HUES64 (cell line): ENCODE measurements around the gene THSD4.
"Not testable (repeated sequence)": the region's sequence is repeated elsewhere in the genome, so short reads cannot be mapped to it uniquely, and the experiment has no call there.

Source experiments
- H3K27ac ChIP-seq: 2 replicates; pipeline ENCODE4 v1.7.0; 2013; ENCODE audit warnings: low read depth, low read length, inconsistent platforms
- H3K27me3 ChIP-seq: 2 replicates; pipeline ENCODE4 v1.6.1; 2013; ENCODE audit warnings: mild to moderate bottlenecking, low read length; ENCODE audit not compliant: insufficient read depth
- H3K36me3 ChIP-seq: 2 replicates; pipeline ENCODE4 v1.6.1; 2013; ENCODE audit warnings: mild to moderate bottlenecking, low read length; ENCODE audit not compliant: insufficient read depth
- H3K4me1 ChIP-seq: 2 replicates; pipeline ENCODE4 v1.6.1; 2013; ENCODE audit warnings: mild to moderate bottlenecking, low read length, moderate library complexity; ENCODE audit not compliant: insufficient read depth
- H3K4me3 ChIP-seq: 2 replicates; pipeline ENCODE4 v1.5.1; 2013; ENCODE audit warnings: mild to moderate bottlenecking, low read length, moderate library complexity
- H3K9ac ChIP-seq: 2 replicates; pipeline ENCODE4 v1.6.1; 2013; ENCODE audit warnings: mild to moderate bottlenecking, low read depth, low read length
- H3K9me3 ChIP-seq: 2 replicates; pipeline ENCODE4 v1.6.1; 2013; ENCODE audit warnings: low read depth, low read length; ENCODE audit not compliant: insufficient read depth
- WGBS: fragments of 150-250, 120-280 bp; methylation state at CpG from one replicate; pipeline ENCODE4 v1.1.7; 2013; ENCODE audit warnings: missing lambda C conversion rate; 5-methylcytosine and 5-hydroxymethylcytosine counted together

The THSD4 gene

GRCh38 chr15:71195242-71195641 lies 80.0 kb downstream of the THSD4 start:
- H3K4me1 ChIP-seq, result no peaks in the 10 kb centered on the region
- no peaks in the 10 kb centered on the region for H3K9me3 ChIP-seq
- whole genome bisulfite sequencing, result 91% methylated on average over 1 of the region's 1 CpG
- H3K9ac ChIP-seq, result no peak overlapping the region
- H3K4me3 ChIP-seq, result no peak overlapping the region
- H3K27ac ChIP-seq, result no peak overlapping the region
- no peaks in the 10 kb centered on the region for H3K27me3 ChIP-seq
- no peaks in the 10 kb centered on the region for H3K36me3 ChIP-seq

- peaks cover 1% of the 10 kb centered on the region for H3K4me1 ChIP-seq
- no peaks in the 10 kb centered on the region for H3K27me3 ChIP-seq
- H3K9ac ChIP-seq, result no peak overlapping the region
- no peak overlapping the region for H3K4me3 ChIP-seq
- no peak overlapping the region for H3K27ac ChIP-seq
- WGBS, result 96% methylated on average over 3 of the region's 3 CpGs
- H3K9me3 ChIP-seq, result no peaks in the 10 kb centered on the region
- no peaks in the 10 kb centered on the region for H3K36me3 ChIP-seq
These were observed 82.3 kb downstream of the THSD4 start for GRCh38 chr15:71197620-71198019.

GRCh38 chr15:71198846-71199245 lies 83.6 kb downstream of the THSD4 start:
- no peaks in the 10 kb centered on the region for H3K36me3 ChIP-seq
- WGBS, result 90% methylated on average over 3 of the region's 3 CpGs
- no peak overlapping the region for H3K4me3 ChIP-seq
- H3K27me3 ChIP-seq, result no peaks in the 10 kb centered on the region
- H3K9ac ChIP-seq, result no peak overlapping the region
- no peak overlapping the region for H3K27ac ChIP-seq
- no peaks in the 10 kb centered on the region for H3K9me3 ChIP-seq
- peaks cover 8% of the 10 kb centered on the region for H3K4me1 ChIP-seq

GRCh38 chr15:71199384-71200351 lies 84.4 kb downstream of the THSD4 start:
- Histone ChIP-seq H3K36me3 (no peaks in the 10 kb centered on the region), H3K27me3 (no peaks in the 10 kb centered on the region), H3K4me3 (no peak overlapping the region), H3K9me3 (no peaks in the 10 kb centered on the region), H3K9ac (no peak overlapping the region), H3K4me1 (peaks cover 16% of the 10 kb centered on the region), H3K27ac (no peak overlapping the region)
- WGBS, result 79% methylated on average over 6 of the region's 6 CpGs

GRCh38 chr15:71201477-71201876 lies 86.2 kb downstream of the THSD4 start:
- H3K27me3 ChIP-seq, result no peaks in the 10 kb centered on the region
- no peaks in the 10 kb centered on the region for H3K9me3 ChIP-seq
- no peak overlapping the region for H3K9ac ChIP-seq
- no peaks in the 10 kb centered on the region for H3K36me3 ChIP-seq
- 92% methylated on average over 9 of the region's 9 CpGs for WGBS
- H3K27ac ChIP-seq, result no peak overlapping the region
- no peak overlapping the region for H3K4me3 ChIP-seq
- peaks cover 26% of the 10 kb centered on the region for H3K4me1 ChIP-seq

- H3K27ac ChIP-seq, result peak overlapping the region; percentile 55; the same call in 1 of the 2 replicates
- H3K9ac ChIP-seq, result peak overlapping the region; percentile 27; the same call in 1 of the 2 replicates
- no peaks in the 10 kb centered on the region for H3K36me3 ChIP-seq
- 75% methylated on average over 6 of the region's 6 CpGs for WGBS
- no peak overlapping the region for H3K4me3 ChIP-seq
- H3K4me1 ChIP-seq, result peaks cover 26% of the 10 kb centered on the region
- H3K27me3 ChIP-seq, result no peaks in the 10 kb centered on the region
- no peaks in the 10 kb centered on the region for H3K9me3 ChIP-seq
These were observed 87.4 kb downstream of the THSD4 start for GRCh38 chr15:71202712-71203111.

- H3K4me1 ChIP-seq, result peaks cover 26% of the 10 kb centered on the region
These were observed 88.6 kb downstream of the THSD4 start for GRCh38 chr15:71203586-71204474.

GRCh38 chr15:71207141-71207540 lies 91.9 kb downstream of the THSD4 start:
- no peak overlapping the region for H3K27ac ChIP-seq
- H3K4me3 ChIP-seq, result no peak overlapping the region
- H3K27me3 ChIP-seq, result no peaks in the 10 kb centered on the region
- no peaks in the 10 kb centered on the region for H3K36me3 ChIP-seq
- H3K9me3 ChIP-seq, result no peaks in the 10 kb centered on the region
- peaks cover 26% of the 10 kb centered on the region for H3K4me1 ChIP-seq
- H3K9ac ChIP-seq, result no peak overlapping the region
- 94% methylated on average over 4 of the region's 4 CpGs for WGBS

More at GRCh38 chr15:71203586-71204474, 88.6 kb downstream of the THSD4 start:
- Histone ChIP-seq H3K27ac (peak overlapping the region; percentile 76; the same call in 1 of the 2 replicates), H3K9ac (peak overlapping the region; percentile 43), H3K4me3 (no peak overlapping the region), H3K27me3 (no peaks in the 10 kb centered on the region), H3K9me3 (no peaks in the 10 kb centered on the region), H3K36me3 (no peaks in the 10 kb centered on the region)
- WGBS, result 28% methylated on average over 13 of the region's 13 CpGs

GRCh38 chr15:71212146-71212545 lies 96.9 kb downstream of the THSD4 start:
- H3K4me1 ChIP-seq, result no peaks in the 10 kb centered on the region
- H3K27ac ChIP-seq, result no peak overlapping the region
- no peaks in the 10 kb centered on the region for H3K36me3 ChIP-seq
- H3K9ac ChIP-seq, result no peak overlapping the region
- H3K9me3 ChIP-seq, result no peaks in the 10 kb centered on the region
- 99% methylated on average over 3 of the region's 4 CpGs for WGBS
- H3K4me3 ChIP-seq, result no peak overlapping the region
- no peaks in the 10 kb centered on the region for H3K27me3 ChIP-seq

GRCh38 chr15:71213943-71214342 lies 98.7 kb downstream of the THSD4 start:
- 94% methylated on average over 8 of the region's 8 CpGs for WGBS
- H3K36me3 ChIP-seq, H3K27me3 ChIP-seq, H3K27ac ChIP-seq, H3K9me3 ChIP-seq, H3K4me3 ChIP-seq, H3K9ac ChIP-seq, H3K4me1 ChIP-seq: not testable (repeated sequence)
